Adipose tissue (tissue), 3 donors: ENCODE measurements around the gene KCNQ1. TPM values are rescaled to one million over a fixed set of nuclear protein-coding genes. Genes with fewer than 3 reads are reported as not detected.

Source experiments
- H3K27ac ChIP-seq: one replicate; pipeline ENCODE4 v1.5.1; 2013; ENCODE audit warnings: low read depth, low read length
- WGBS, 3 donors: extraction: QIAGEN DNeasy Blood & Tissue Kit; methylation state at CpG; one replicate each; pipeline ENCODE4 v1.1.7; 2013; 5-methylcytosine and 5-hydroxymethylcytosine counted together
- polyA plus RNA-seq, 3 donors: library from polyadenylated mRNA; stranded (reverse); fragments of 200-250 nt; gene quantifications; one replicate each; pipeline ENCODE4 v1.2.3, GENCODE V29; 2013
- donor health status: healthy with polysubstance abuse.
- donor health status: Bipolar disorder and iron deficiency.
- donor health status: healthy.

KCNQ1 gene
- polyA plus RNA-seq, 3 donors: 4.8 to 28.1 (median 9.6) TPM

DNA sequence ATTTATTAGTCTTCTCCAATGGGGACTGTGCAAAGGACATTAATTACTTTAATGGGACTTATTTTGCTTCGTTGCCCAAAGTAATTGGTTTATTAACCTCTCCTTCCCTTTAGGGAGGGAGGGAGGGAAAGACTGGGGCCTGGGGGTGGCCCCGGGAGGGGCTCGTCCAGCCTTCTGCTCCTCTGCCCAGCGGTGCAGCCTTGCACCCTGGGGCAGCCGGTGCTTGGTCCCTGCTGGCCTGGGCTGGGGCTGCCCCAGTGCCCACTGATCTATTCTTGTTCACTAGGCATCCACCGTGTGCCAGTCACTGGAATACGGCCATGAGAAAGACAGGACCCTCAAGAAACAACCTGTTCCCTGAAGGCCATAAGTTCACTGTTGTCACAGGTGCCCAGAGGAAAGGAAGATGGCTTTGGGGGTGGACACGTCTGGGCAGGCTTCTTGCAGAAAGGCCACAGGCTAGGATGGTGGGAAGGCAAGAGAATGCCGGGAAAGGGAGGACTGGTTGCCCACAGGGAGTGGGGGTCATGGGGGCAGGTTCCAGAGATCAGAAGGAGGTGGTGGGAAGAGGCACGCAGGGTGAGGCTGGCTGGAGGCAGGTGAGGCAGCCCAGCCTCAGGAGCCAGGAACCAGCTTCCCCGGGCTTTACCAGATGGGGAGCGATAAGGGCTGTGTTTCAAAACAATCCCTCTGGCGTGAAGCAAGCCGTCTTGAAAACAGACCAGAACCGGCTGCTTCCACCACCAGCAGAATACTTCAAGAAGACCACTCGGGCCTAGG, 302.6 kb downstream of the KCNQ1 start:
- WGBS, 3 donors: 76 to 94% (median 83%) methylated on average over 16 of the region's 16 CpGs
- no peak overlapping the region for H3K27ac ChIP-seq

DNA sequence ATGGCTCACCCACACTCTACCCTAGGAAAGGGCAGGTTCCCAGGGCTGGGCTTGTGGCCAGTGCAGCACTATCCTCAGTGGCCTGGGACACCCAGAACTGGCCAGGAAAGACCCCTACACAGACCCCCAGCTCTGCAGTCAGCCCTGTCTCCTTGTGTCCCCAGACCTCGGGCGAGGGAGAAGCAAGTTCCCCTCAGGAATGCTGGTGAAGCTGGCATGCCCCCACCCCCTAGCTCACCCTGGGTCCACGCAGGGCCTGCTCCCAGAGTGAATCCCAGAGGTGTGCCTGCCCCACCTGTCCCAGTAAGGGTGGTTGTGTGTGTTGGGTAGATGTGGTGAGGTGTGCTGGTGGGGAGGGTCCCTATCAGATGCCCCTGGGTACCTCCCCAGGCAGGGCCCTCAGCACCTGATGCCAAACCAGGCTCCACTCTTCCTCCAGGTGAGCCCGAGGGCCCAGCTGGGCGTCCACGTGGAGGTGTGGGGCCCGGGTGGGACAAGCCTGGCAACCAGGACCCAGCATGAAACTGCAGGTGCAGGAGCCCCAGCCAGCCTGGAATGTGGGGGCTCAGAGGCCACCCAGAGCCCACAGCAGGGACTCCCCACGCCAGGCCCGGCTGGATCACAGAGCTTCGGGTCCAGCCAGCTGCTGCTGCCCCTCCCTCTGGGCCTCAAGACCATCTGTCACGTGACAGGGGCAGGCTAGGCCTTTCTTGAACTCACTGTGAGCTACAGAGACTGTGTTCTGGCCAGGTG, 303.4 kb downstream of the KCNQ1 start:
- H3K27ac ChIP-seq: no peak overlapping the region
- WGBS, 3 donors: 83 to 92% (median 84%) methylated on average over 10 to 11 of the region's 11 CpGs

DNA sequence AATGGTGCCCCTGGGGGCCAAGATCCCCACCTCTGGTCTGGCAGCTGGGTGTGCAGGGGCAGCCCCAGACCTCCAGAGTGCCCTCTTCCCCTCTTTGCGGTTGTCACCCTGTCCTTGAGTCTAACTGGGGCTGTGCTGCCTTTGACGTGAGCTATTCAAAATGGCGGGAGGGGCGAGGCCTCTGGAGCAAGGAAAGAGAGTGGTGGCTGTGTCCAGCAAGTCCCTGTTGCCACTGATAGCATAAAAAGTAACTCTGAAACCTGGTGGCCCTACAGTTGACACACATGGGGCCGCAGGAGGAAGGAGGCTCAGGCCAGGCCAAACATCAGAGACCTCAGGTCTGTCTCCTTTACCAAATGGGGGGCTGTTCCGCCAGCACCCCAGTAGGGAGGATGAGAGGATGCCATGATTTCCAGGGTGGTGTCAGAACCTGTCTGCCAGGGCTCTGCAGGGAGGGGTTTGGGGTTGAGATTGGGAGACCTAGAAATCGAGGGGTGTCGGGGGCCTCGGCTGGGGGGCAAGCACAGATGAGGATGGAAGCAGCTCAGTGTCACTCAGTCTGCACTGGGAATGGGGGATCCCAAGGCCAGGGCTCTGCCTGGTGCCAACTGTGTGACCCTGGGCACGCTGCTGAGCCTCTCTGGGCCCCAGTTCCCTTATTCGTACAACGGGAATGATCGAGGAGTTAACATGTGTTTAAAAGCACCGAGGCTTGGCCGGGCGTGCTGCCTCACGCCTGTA, 304.2 kb downstream of the KCNQ1 start:
- WGBS, 3 donors: 94 to 98% (median 96%) methylated on average over 17 of the region's 17 CpGs
- no peak overlapping the region for H3K27ac ChIP-seq

DNA sequence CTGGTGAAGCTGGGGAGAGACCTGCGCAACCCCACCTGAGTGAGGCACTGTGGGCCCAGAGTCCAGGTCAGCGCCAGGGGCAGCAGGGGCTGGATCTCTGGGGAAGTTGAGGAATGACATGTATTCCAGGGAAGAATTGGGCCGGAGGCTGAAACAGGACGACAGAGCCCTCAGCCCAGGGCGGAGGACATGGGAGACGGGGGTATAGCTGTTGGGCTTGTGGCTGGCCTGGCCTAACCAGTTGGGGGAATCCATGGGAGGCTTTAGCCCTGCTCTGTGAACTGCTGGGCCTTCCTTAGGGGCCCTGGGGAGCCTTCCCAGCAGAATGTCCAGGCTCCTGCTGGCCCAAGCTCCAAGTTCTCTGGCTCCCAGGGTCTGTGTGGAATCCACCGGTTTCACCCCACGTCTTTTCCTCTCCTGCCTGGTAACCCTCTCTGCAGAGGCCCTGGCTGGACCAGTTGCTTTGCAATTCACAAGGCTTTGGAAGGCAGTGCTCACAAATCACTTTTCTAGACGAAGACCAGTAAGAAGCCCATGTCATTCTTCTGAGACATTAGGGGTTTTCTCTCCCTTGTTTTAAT, 305.4 kb downstream of the KCNQ1 start:
- H3K27ac ChIP-seq: no peak overlapping the region
- 85 to 90% (median 87%) methylated on average over 9 of the region's 9 CpGs for WGBS, 3 donors

DNA sequence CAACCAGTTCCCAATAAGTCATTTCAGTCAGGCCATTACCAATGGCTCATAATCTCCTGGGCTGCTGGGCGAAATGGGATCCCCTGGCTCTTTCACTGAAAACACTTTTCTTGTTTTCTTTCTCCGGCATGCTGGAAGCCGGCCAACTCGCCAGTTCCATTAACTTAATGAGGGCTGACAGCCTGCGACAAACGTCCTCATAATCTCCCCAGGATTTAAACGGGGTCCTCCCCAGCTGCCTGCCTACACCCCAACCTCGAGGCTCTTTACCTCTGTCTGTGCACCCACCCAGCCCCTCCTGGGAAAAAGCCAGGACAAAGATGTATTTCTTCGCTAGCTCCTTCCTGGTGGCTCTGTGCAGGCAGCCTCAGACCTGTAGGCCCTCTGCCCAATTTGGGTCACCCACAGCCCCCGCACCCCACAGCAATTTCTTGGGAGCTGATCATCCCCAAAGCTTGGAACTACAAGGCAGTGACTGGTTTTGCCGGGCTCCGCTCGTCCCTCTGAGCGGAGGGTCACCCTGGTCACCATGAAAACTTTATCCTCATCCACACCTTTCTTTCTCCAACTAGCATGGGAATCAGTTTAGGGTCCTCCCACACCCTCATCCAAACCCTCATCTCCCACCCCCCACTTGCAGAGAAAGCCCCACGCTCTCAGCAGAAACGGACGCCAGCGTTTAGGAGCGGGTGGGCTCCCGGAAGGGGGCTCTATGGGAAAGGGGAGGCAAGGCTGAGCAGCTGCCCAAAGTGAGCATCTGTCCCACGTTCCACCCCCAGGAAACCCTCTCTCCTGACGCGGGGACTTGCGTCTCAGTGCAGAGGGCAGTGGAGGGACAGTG, 306.1 kb downstream of the KCNQ1 start:
- 77 to 80% (median 79%) methylated on average over 24 of the region's 24 CpGs for WGBS, 3 donors
- H3K27ac ChIP-seq: no peak overlapping the region

DNA sequence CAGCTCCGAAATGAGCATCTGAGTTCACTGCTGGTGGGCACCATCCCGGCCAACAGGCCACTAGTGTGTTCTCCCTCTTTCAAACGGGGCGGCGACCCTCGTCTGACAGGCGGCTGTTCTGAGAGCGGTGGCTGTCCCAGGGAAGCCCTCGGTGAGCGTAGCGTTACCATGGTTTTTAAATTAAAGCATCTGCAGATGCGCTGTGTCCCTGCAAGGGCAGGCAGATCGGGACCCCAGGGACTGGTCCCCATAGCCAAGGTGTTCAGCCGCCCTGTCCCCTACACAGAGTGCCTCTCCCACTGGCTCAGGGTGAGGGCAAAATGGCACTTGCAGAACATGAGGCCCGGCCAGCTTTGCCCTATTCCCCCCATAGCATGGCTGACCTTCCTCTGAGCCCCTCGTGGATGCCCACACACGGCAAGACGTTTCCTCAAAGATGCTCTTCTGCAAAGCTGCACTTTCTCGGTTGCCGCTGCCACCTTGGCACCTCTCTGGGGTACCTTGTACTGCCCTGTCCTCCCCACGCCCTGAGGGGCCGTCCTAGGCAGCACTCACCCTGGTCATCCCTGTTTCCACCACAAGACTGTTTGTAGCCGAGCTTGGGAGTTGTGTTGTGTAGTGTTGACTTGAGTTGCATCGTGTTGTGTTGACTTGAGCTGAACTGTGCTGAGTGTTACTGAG, 306.9 kb downstream of the KCNQ1 start:
- WGBS, 3 donors: 95 to 96% (median 95%) methylated on average over 24 of the region's 24 CpGs
- H3K27ac ChIP-seq: no peak overlapping the region

DNA sequence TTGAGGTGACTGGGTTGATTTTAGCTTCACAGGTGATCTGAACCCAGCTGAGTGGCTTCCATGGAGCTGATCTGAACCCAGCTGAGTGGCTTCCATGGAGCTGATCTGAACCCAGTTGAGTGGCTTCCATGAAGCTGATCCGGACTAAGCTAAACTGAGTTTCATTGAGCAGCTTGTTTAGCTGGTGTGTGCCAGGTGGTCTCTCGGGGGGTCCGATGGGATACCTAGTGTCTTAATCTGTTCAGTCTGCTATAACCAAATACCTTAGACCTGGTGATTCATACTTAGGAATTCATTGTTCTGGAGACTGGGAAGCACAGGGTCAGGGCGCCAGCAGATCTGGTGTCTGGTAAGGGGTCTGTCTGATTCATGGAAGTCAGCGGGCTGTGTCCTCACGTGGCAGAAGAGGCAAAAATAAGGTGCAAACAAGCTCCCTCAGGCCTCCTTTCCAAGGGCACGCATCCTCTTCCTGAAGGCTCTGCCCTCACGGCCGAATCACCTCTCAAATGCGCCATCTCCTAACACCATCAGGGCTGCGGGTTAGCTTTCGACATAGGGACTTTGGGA, 307.5 kb downstream of the KCNQ1 start:
- no peak overlapping the region for H3K27ac ChIP-seq
- 94 to 96% (median 95%) methylated on average over 12 of the region's 12 CpGs for WGBS, 3 donors

DNA sequence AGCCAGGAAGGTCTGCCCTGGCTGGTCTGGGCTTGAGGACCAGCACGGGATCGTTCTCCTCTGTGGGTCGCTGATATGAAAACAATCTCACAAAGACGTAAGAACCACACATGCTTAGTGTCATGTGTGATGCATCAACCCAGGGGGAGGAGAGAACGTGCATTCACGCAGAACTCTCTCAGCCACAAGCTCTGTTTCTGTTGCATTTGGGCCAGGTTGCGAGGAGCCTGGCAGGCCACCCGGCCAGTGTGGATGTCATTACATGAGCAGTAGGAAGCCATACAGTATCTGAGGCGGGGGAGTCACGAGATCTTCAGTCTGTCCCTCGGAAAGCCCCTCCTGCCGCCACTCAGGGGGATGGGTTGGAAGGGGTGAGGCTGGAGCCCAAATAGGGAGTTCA, 308.1 kb downstream of the KCNQ1 start:
- no peak overlapping the region for H3K27ac ChIP-seq
- 79 to 89% (median 88%) methylated on average over 12 of the region's 12 CpGs for WGBS, 3 donors

DNA sequence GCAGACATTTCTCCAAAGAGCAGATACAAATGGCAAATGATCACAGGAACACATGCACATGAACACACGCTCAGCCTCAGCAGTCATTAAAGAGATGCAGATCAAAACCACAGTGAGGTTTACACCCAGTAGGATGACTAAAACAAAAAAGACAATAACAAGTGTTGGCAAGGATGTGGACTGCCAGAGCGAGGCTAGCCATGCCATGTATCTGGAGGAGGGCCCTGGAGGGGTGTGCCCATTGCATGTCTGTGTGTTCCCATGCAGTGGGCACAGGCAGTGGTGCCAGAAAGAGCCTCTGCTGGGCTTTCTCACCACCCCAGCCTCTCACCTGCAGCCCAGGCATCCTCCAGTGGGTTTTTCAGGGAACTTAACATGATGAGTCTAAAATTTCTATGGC, 309.2 kb downstream of the KCNQ1 start:
- WGBS, 3 donors: 94 to 97% (median 96%) methylated on average over 2 of the region's 2 CpGs
- H3K27ac ChIP-seq: no peak overlapping the region

DNA sequence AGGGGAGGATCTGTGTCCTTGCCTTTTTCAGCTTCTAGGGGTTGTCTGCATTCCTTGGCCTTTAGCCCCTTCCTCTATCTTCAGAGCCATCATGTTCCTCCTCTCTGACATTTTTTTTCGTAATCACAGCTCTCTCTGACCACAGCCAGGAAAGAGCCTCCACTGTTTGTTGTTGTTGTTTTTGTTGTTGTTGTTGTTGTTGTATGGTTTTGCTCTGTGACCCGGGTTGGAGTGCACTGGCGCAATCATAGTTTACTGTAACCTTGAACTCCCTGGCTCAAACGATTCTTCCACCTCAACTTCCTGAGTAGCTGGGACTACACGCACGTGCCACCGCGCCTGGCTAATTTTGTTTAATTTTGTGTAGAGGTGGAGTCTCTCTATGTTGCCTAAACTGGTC, 310.3 kb downstream of the KCNQ1 start:
- H3K27ac ChIP-seq: no peak overlapping the region
- WGBS, 3 donors: 82 to 97% (median 85%) methylated on average over 8 of the region's 8 CpGs

DNA sequence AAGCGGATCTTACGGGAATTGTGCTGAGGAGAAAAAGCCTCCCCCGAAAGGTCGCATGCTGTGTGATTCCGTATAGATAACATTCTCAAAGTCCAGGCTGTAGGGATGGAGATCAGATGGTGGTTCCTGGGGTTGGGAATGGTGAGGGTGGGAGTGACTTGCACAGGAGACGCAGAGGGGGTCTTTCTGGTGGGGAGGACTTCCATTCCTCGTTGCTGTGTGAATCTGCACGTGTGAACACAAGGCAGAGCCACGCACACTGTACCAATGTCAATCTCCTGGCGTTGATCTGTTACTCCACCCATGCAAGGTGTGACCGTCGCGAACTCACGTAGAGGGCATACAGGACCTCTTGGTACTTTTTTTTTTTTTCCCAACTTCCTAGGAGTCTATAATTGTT, 313.9 kb downstream of the KCNQ1 start:
- no peak overlapping the region for H3K27ac ChIP-seq
- 92 to 96% (median 93%) methylated on average over 14 of the region's 14 CpGs for WGBS, 3 donors

DNA sequence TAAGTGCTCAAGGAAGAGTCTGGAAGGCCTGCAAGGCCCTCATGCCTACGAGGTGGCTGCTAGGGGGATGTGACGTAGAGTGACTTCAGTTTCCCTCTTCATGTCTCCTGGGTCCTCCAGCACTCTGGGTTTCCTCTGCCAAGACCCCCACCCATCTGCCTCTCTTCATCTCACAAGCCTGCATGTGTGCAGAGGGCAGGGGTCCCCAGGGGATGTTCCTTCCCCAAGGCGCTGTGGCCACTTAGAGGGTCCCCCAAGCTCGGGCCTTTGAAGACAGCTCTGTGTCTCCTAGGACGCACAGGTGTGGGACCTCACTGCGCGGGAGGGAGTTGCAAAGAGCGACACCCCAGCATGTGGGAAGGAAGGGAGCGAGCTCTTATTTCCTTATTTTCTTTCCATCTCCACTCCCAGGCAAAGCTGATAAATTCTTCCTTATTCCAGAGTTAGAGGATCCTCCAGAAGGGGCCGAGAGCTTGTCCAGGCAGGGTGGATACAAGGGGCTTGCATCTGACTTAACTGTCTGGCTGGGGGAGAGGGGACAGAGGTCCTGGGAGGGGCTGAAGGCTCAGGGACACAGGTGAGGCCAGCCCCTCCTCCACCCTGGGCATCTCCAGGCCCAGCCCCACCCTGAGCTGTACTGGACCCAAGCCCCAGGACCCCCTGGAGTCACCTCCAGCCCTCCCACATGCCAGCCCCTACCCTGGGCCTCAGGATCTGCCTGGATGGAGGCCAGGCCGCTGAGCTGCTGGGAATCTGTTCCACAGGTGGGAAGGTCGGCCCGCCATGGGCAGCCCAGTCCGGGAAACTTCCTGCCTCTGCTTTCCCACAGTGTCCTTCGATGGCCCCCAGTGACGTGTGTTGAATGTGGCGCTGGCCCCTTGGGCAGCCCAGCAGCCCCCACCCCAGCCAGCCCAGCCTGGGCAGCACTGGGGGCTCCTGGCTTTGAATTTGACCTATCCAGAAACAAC, 314.7 kb downstream of the KCNQ1 start:
- 84 to 88% (median 87%) methylated on average over 17 of the region's 17 CpGs for WGBS, 3 donors
- no peak overlapping the region for H3K27ac ChIP-seq

DNA sequence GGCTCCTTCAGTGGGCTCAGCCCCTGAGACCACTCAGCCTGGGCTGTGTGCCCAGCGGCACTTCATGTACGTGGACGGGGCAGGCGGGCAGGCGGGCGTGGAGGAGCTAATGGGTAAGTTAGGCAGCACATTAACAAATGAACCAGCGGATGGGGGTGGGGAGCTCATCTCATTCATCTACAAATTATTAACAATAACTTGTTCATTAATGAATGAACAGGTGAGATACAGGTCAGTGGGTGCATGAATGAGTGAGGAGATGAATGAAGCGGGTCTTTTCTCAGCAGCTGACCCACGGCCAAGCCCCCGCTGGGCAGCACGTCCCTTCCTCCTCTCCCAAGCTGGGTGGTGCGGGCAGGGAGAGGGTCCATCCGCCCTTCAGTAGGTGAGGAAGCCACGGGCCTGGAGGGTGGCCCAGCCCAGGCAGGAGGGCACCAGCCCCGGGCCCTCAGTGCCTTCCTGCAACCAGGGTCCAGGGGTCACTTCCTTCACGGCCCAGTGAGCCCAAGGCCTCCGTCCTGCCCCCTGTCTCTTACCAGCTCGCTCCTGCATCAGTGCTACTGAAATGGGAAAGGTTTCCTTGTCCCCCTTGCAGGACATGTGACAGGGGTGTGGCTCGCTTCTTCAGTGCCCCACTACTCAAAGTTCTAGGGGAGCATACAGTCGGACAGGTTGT, 315.5 kb downstream of the KCNQ1 start:
- no peak overlapping the region for H3K27ac ChIP-seq
- WGBS, 3 donors: 77 to 94% (median 94%) methylated on average over 19 to 20 of the region's 20 CpGs

DNA sequence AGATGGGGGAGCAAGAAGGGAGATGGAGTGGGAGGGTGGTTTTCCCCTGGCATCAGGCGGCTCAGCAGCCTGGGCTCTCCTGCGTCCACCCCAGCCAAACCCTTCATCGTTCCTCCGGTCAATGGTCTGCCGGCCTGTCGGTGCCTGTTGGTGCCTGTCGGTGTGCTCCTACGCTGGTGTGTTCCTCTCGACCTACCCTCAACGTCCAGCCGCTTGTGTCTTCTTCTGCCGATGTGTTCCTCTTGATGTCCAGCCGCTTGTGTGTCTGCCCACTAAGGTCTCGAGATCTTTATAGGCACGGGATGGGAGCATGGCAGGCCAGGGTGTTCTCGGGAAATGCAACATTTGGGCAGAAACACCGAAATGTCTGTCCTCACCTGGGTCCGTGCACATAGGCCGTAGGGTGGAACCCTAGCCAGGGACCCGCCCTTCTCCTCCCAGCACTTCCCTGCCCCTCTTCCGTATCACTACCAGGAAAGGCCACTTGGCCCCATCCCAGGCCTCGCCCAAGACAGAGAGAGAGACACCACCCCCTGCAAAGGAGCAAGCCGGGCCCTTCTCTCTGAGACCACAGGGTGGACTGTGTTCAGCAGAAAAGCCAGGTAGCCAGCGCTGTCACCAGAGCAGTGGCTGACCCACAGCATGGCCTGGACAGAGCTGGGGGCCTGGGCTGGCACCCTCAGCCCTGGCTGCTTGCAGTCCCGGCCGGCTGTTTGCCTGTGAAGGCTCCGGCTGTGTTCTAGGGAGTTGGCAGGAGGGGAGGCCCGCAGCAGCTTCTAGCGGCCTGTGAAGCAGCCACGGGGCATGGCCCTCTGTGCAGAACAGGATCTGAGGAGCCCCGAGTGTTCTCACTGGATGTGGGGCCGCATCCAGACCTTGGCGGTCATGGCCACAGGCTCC, 316.6 kb downstream of the KCNQ1 start:
- no peak overlapping the region for H3K27ac ChIP-seq
- 92 to 96% (median 94%) methylated on average over 33 of the region's 33 CpGs for WGBS, 3 donors

DNA sequence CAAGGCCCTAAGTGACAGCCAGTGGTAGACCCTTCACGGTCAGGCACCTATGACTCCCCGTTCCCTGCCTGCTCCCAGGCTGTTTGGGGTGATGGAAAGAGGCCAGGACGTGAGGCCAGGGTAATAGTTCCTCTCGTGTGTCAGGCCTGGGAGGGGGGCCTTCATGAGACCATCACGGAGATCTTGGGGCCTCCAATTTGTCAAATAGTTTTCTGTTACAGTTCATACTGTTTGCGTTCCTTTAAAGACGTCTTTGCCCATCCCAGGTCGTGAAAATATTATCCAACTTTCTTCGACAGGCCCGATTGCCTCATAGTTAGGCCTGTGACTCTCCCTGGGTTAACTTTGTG, 317.2 kb downstream of the KCNQ1 start:
- H3K27ac ChIP-seq: no peak overlapping the region
- WGBS, 3 donors: 93 to 97% (median 96%) methylated on average over 10 of the region's 10 CpGs
